CD4-positive, alpha-beta T cell (primary cell): ENCODE measurements around the gene TEAD4. TPM values are rescaled to one million over a fixed set of nuclear protein-coding genes. Genes with fewer than 3 reads are reported as not detected.

Experiments
- ATAC-seq: fragments of 200-7000 bp; cut with Tn5 transposase; one replicate; pipeline ENCODE4 v1.10.0; 2022; ENCODE audit warnings: mild to moderate bottlenecking; ENCODE audit not compliant: poor library complexity
- CTCF ChIA-PET: fragments of 350-600 bp; sonication (Branson Sonifier 250); formaldehyde crosslinking; loops from one replicate; lab custom pipeline; 2021; ENCODE audit warnings: antibody characterized with exemption, inconsistent platforms; lab: Charles Lee
- POLR2A ChIA-PET: fragments of 350-600 bp; sonication (Branson Sonifier 250); formaldehyde crosslinking; loops from one replicate; lab custom pipeline; 2021; ENCODE audit warnings: antibody characterized with exemption, inconsistent platforms; lab: Charles Lee
- DNase-seq, 14 experiments: peaks; one replicate each; pipeline ENCODE4 v3.0.0-alpha.2; 2013 to 2020; ENCODE audit warnings: mixed read lengths in 2 of 14
- H3K27ac ChIP-seq, 2 donors: one replicate each; pipeline versions ENCODE4 v1.5.1 to v1.7.0; 2013; ENCODE audit warnings: low read length in 2 of 2, low read depth in 1 of 2, mild to moderate bottlenecking in 1 of 2
- H3K27me3 ChIP-seq, 2 experiments: 1 replicate in 1 of 2; 2 replicates in 1 of 2; pipeline versions ENCODE4 v1.6.1 to v1.7.0; 2013; ENCODE audit warnings: low read length in 2 of 2, control low read depth in 1 of 2, mild to moderate bottlenecking in 1 of 2, moderate library complexity in 1 of 2; ENCODE audit not compliant: insufficient read depth in 2 of 2, control insufficient read depth in 1 of 2
- H3K36me3 ChIP-seq: one replicate; pipeline ENCODE4 v1.6.1; 2013; ENCODE audit warnings: low read length, control low read depth; ENCODE audit not compliant: insufficient read depth
- H3K4me1 ChIP-seq: one replicate; pipeline ENCODE4 v1.6.1; 2013; ENCODE audit warnings: low read length, control low read depth; ENCODE audit not compliant: insufficient read depth
- H3K4me3 ChIP-seq: one replicate; pipeline ENCODE4 v1.5.1; 2013; ENCODE audit warnings: mild to moderate bottlenecking, low read length, moderate library complexity
- H3K9me3 ChIP-seq, 2 experiments: 1 replicate in 1 of 2; 2 replicates in 1 of 2; pipeline versions ENCODE4 v1.6.1 to v1.7.0; 2013; ENCODE audit warnings: low read length in 2 of 2, mild to moderate bottlenecking in 2 of 2, control low read depth in 1 of 2, moderate library complexity in 1 of 2; ENCODE audit not compliant: control insufficient read depth in 1 of 2, insufficient read depth in 1 of 2
- H3K27ac Mint-ChIP-seq: one replicate; pipeline ENCODE4 v1.8.0; 2020; ENCODE audit warnings: mixed read lengths
- H3K27me3 Mint-ChIP-seq: one replicate; pipeline ENCODE4 v1.8.0; 2021; ENCODE audit warnings: mixed read lengths
- H3K36me3 Mint-ChIP-seq: one replicate; pipeline ENCODE4 v1.8.0; 2021; ENCODE audit warnings: low read depth, mixed read lengths
- H3K4me1 Mint-ChIP-seq: one replicate; pipeline ENCODE4 v1.8.0; 2021; ENCODE audit warnings: low read depth, mixed read lengths
- H3K4me3 Mint-ChIP-seq: one replicate; pipeline ENCODE4 v1.8.0; 2020; ENCODE audit warnings: mild to moderate bottlenecking, mixed read lengths
- H3K9me3 Mint-ChIP-seq: one replicate; pipeline ENCODE4 v1.8.0; 2020; ENCODE audit warnings: mixed read lengths
- CTCF ChIP-seq: fragments of 200-600 bp; IDR thresholded peaks from one replicate; pipeline ENCODE4 v1.8.0; 2022; ENCODE audit warnings: antibody characterized with exemption, mild to moderate bottlenecking
- intact Hi-C, 2 experiments: fragments of 100-400 bp; cut with DNase I in 1 of 2; cut with micrococcal nuclease in 1 of 2; formaldehyde crosslinking; loops; one replicate each; pipeline versions ENCODE4 v1.15.1 to v1.9.0; 2023 to 2025; cut with DNase I, micrococcal nuclease
- total RNA-seq, 174 experiments: library from RNA in 2 of 174; stranded (reverse) in 2 of 174; gene quantifications; one replicate each; pipeline ENCODE4 v1.2.3 and lab custom pipeline; 2021 to 2026

The TEAD4 gene
- total RNA-seq, 2 experiments from 2014 or later, result not detected

GRCh38 chr12:3003357-3003992, 44.3 kb downstream of the TEAD4 start:
- no peak overlapping the region for H3K27ac ChIP-seq
- Mint-ChIP-seq H3K27ac (no peak overlapping the region), H3K4me1 (no peaks in the 10 kb centered on the region), H3K9me3 (no peaks in the 10 kb centered on the region), H3K4me3 (no peak overlapping the region), H3K27me3 (no peaks in the 10 kb centered on the region), H3K36me3 (no peaks in the 10 kb centered on the region)
- ChIA-PET POLR2A (no interaction called here), CTCF (no interaction called here)
- H3K4me3 ChIP-seq, result no peak overlapping the region
- H3K9me3 ChIP-seq, result peaks cover 0 to 4% of the 10 kb centered on the region in 2 experiments
- ATAC-seq, result no peak
- intact Hi-C loops, result no loop called here
- TF ChIP-seq CTCF, result no peak
- no peaks in the 10 kb centered on the region for H3K4me1 ChIP-seq
- no peaks in the 10 kb centered on the region for H3K27me3 ChIP-seq
- DNase-seq, result no peak
- H3K36me3 ChIP-seq, result no peaks in the 10 kb centered on the region

GRCh38 chr12:3004655-3005565, 45.7 kb downstream of the TEAD4 start:
- Histone ChIP-seq H3K27me3 (no peaks in the 10 kb centered on the region), H3K9me3 (no peaks in the 10 kb centered on the region), H3K4me3 (no peak overlapping the region), H3K4me1 (no peaks in the 10 kb centered on the region), H3K36me3 (no peaks in the 10 kb centered on the region), H3K27ac (no peak overlapping the region)
- ChIA-PET CTCF (no interaction called here), POLR2A (no interaction called here)
- DNase-seq (no peak), ATAC-seq (no peak)
- no peaks in the 10 kb centered on the region for H3K9me3 Mint-ChIP-seq
- no peaks in the 10 kb centered on the region for H3K36me3 Mint-ChIP-seq
- TF ChIP-seq CTCF, result no peak
- no peak overlapping the region for H3K4me3 Mint-ChIP-seq
- intact Hi-C loops, result no loop called here
- no peak overlapping the region for H3K27ac Mint-ChIP-seq
- no peaks in the 10 kb centered on the region for H3K27me3 Mint-ChIP-seq
- no peaks in the 10 kb centered on the region for H3K4me1 Mint-ChIP-seq

DNA sequence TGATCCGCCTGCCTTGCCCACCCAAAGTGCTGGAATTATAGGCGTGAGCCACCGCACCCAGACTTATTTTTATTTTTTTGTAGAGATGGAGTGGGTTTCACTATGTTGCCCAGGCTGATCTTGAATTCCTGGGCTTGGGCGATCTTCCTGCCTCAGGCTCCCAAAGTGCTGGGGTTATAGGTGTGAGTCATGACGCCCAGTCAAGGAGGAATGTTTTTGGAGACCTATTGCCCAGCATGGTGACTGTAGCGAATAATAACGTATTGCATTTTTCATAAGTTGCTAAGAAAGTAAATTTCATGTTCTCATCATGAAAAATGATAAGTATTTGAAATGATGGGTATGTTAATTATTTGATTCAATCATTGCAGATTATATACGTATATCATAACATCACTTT, 46.5 kb downstream of the TEAD4 start:
- Mint-ChIP-seq H3K27ac (no peak overlapping the region), H3K4me1 (no peaks in the 10 kb centered on the region), H3K9me3 (no peaks in the 10 kb centered on the region), H3K36me3 (no peaks in the 10 kb centered on the region), H3K4me3 (no peak overlapping the region), H3K27me3 (no peaks in the 10 kb centered on the region)
- CTCF ChIA-PET, result no interaction called here
- intact Hi-C loops, result no loop called here
- no peak for TF ChIP-seq CTCF
- Histone ChIP-seq H3K27me3 (no peaks in the 10 kb centered on the region), H3K27ac (no peak overlapping the region), H3K4me3 (no peak overlapping the region), H3K36me3 (no peaks in the 10 kb centered on the region), H3K4me1 (no peaks in the 10 kb centered on the region), H3K9me3 (no peaks in the 10 kb centered on the region)
- DNase-seq (no peak), ATAC-seq (no peak)
- POLR2A ChIA-PET, result no interaction called here
